Stimulated activated CD8-positive, alpha-beta memory T cell treated with anti-CD3 and anti-CD28 coated beads, Interleukin-7, amount 100 ng/mL, for 48 hours (primary cell): ENCODE results near the gene SERAC1.
"Not testable (repeated sequence)": the region's sequence is repeated elsewhere in the genome, so short reads cannot be mapped to it uniquely, and the experiment has no call there.

Experiments used
- DNase-seq, 2 donors: peaks; one replicate each; pipeline ENCODE4 v3.0.0-alpha.2; 2020; ENCODE audit warnings: low read depth in 1 of 2; ENCODE audit errors: extremely low read depth in 1 of 2

SERAC1 gene

GRCh38 chr6:158168040-158168289 is at the start of gene SERAC1:
TSS of gene SERAC1 (minus strand) at chr6:158168262. CDS start at chr6:158158363, 9,899 bp downstream.
- no peak for DNase-seq

- DNase-seq: peak in 1 of 2 donors; percentile 40
These were observed 46.0 kb upstream of the SERAC1 start for GRCh38 chr6:158213925-158214674.

- no peak for DNase-seq
These were observed 43.4 kb upstream of the SERAC1 start for GRCh38 chr6:158211273-158212055.

- not testable (repeated sequence) for DNase-seq
These were observed 41.7 kb upstream of the SERAC1 start for GRCh38 chr6:158209582-158210333.

GRCh38 chr6:158208226-158209030 is 40.4 kb upstream of the SERAC1 start:
- DNase-seq: not testable (repeated sequence)

- DNase-seq: no peak
These were observed 39.3 kb upstream of the SERAC1 start for GRCh38 chr6:158207422-158207788.

GRCh38 chr6:158206740-158207421 is 38.8 kb upstream of the SERAC1 start:
- no peak for DNase-seq

GRCh38 chr6:158205169-158205944 is 37.3 kb upstream of the SERAC1 start:
- no peak for DNase-seq

- no peak for DNase-seq
These were observed 30.4 kb upstream of the SERAC1 start for GRCh38 chr6:158198461-158198860.

GRCh38 chr6:158194487-158195280 is 26.6 kb upstream of the SERAC1 start:
- DNase-seq: no peak

- DNase-seq: no peak
These were observed 23.7 kb upstream of the SERAC1 start for GRCh38 chr6:158191761-158192160.

- DNase-seq: no peak
These were observed 23.0 kb upstream of the SERAC1 start for GRCh38 chr6:158191032-158191431.

GRCh38 chr6:158188591-158188990 is 20.5 kb upstream of the SERAC1 start:
- no peak for DNase-seq

GRCh38 chr6:158185729-158186456 is 17.8 kb upstream of the SERAC1 start:
- no peak for DNase-seq

- no peak for DNase-seq
These were observed 16.5 kb upstream of the SERAC1 start for GRCh38 chr6:158184608-158185007.

- DNase-seq: not testable (repeated sequence)
These were observed 15.3 kb upstream of the SERAC1 start for GRCh38 chr6:158183174-158183972.

GRCh38 chr6:158177712-158178111 is 9.7 kb upstream of the SERAC1 start:
- not testable (repeated sequence) for DNase-seq
